Esophagus (tissue), 2 donors: ENCODE data around the gene SP100. TPM values are rescaled to one million over a fixed set of nuclear protein-coding genes. Genes with fewer than 3 reads are reported as not detected.
"Not testable (repeated sequence)": the region's sequence is repeated elsewhere in the genome, so short reads cannot be mapped to it uniquely, and the experiment has no call there.

Experiments
- H3K27ac ChIP-seq, 2 donors: one replicate each; pipeline ENCODE4 v1.5.1; 2013; ENCODE audit warnings: low read depth in 2 of 2, mild to moderate bottlenecking in 2 of 2, inconsistent platforms in 1 of 2, low read length in 1 of 2, moderate library complexity in 1 of 2
- H3K27me3 ChIP-seq, 2 donors: one replicate each; pipeline ENCODE4 v1.6.1; 2013; ENCODE audit warnings: low read length in 2 of 2, control low read depth in 1 of 2, mild to moderate bottlenecking in 1 of 2; ENCODE audit not compliant: insufficient read depth in 2 of 2, control insufficient read depth in 1 of 2
- H3K36me3 ChIP-seq, 2 donors: one replicate each; pipeline ENCODE4 v1.6.1; 2013; ENCODE audit warnings: low read length in 1 of 2; ENCODE audit not compliant: control insufficient read depth in 2 of 2, insufficient read depth in 2 of 2
- H3K4me1 ChIP-seq, 2 donors: one replicate each; pipeline ENCODE4 v1.6.1; 2013; ENCODE audit warnings: low read length in 1 of 2; ENCODE audit not compliant: control insufficient read depth in 2 of 2, insufficient read depth in 2 of 2
- H3K4me3 ChIP-seq, 2 donors: one replicate each; pipeline ENCODE4 v1.5.1; 2013; ENCODE audit warnings: low read length in 2 of 2, mild to moderate bottlenecking in 2 of 2, low read depth in 1 of 2, moderate library complexity in 1 of 2
- H3K9me3 ChIP-seq, 2 donors: one replicate each; pipeline ENCODE4 v1.6.1; 2013; ENCODE audit warnings: mild to moderate bottlenecking in 2 of 2, low read depth in 1 of 2, low read length in 1 of 2, moderate library complexity in 1 of 2; ENCODE audit not compliant: control insufficient read depth in 2 of 2, insufficient read depth in 1 of 2
- WGBS, 2 donors: extraction: QIAGEN DNeasy Blood & Tissue Kit; methylation state at CpG; one replicate each; pipeline ENCODE4 v1.1.7; 2013; 5-methylcytosine and 5-hydroxymethylcytosine counted together
- polyA plus RNA-seq, 2 donors: library from polyadenylated mRNA; stranded (reverse); fragments of 200-250 nt; gene quantifications; one replicate each; pipeline ENCODE4 v1.2.3, GENCODE V29; 2013
- donor health status: healthy with polysubstance abuse.
- donor health status: Bipolar disorder and iron deficiency.

SP100 gene
- polyA plus RNA-seq: 10 to 100 TPM; 18.3 to 19.2 TPM

DNA sequence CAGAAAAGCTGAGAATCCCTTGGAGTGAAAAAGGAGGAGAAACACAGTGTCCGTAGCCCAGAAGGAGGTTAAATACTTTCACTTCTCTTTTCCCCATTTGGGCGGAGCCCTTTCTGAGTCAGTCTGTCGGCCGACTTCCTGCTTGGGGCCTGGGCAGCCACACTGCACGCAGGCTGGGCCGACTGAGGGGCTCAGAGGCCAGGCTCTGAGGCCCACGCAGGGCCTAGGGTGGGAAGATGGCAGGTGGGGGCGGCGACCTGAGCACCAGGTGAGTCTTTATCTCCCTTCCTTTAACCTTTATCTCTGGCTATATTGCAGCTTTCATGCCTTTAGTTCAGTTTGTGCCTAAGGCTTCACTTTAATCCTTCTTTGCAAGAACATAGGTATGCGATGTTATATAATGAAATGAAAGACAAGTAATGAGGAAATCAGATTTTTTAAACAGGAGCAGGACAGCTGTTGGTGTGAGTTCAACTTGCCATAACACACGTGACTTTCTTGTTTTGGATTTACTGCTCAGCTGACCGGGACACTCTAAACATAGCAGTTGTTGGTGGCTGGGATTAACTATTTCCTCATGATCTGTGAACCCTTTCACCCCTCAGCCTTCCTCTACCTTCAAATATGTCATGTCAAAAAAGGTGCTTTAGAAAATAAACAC, at the start of gene SP100:
Gene SP100, plus strand, starts transcription at position 141 of the 661 bp plus-strand sequence. Its CDS starts 96 bp downstream, at position 237.
- Histone ChIP-seq H3K36me3 (no peaks in the 10 kb centered on the region), H3K27me3 (no peaks in the 10 kb centered on the region), H3K4me3 (peak within 1 kb of the TSS; percentile 55 to 57), H3K27ac (peak within 1 kb of the TSS; percentile 94 to 98), H3K9me3 (no peaks in the 10 kb centered on the region), H3K4me1 (peaks cover 0 to 6% of the 10 kb centered on the region in 2 donors)
- WGBS, 2 donors: 1% methylated on average over 12 of the region's 12 CpGs

DNA sequence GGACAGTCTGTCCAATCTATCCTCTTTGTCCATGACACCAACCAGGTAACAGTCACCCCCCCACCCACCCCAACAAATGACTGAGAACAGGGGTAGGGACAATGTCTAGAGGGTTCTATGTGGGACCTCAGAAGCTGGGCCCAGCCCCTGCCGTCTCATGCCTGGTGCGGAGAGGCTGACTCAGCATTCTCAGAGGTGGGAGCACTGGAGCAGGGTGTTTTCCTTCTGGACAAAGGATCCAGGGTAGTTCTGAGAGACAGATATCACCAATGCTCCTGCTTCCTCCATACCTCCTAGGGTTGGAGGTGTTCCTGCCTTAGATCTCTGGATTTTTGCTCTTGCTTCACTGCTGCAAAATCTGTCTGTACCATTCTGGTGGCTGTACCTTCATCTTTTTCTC, 33.9 kb upstream of the SP100 start:
- no peak overlapping the region for H3K4me3 ChIP-seq
- no peaks in the 10 kb centered on the region for H3K27me3 ChIP-seq
- H3K36me3 ChIP-seq: peaks cover 3 to 5% of the 10 kb centered on the region in 2 donors
- WGBS, 2 donors: 96 to 100% methylated on average over 2 of the region's 2 CpGs
- H3K4me1 ChIP-seq: no peaks in the 10 kb centered on the region
- H3K9me3 ChIP-seq: no peaks in the 10 kb centered on the region
- no peak overlapping the region for H3K27ac ChIP-seq

DNA sequence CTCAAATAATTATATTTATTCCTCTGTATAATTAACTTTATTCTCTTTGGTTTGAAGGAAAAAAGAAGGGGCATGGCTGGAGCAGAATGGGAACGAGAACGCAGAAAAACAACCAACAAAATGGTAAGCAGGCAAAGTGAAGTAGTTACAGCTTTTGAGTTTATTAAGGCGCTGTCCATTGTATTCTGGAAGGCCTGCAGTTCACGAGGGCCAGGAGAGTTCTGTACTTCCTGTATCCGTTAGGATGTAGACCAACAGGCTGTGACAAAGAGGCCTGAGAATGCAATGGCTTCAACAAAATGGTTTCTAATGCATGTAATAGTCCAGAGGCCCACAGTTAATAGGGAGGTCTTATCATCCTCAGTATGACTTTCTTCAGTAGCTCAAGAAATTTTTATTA, 32.5 kb upstream of the SP100 start:
- no peak overlapping the region for H3K27ac ChIP-seq
- peaks cover 3 to 5% of the 10 kb centered on the region in 2 donors for H3K36me3 ChIP-seq
- H3K27me3 ChIP-seq: no peaks in the 10 kb centered on the region
- no peak overlapping the region for H3K4me3 ChIP-seq
- no peaks in the 10 kb centered on the region for H3K9me3 ChIP-seq
- no peaks in the 10 kb centered on the region for H3K4me1 ChIP-seq
- 82 to 88% methylated on average over 5 of the region's 5 CpGs for WGBS, 2 donors

DNA sequence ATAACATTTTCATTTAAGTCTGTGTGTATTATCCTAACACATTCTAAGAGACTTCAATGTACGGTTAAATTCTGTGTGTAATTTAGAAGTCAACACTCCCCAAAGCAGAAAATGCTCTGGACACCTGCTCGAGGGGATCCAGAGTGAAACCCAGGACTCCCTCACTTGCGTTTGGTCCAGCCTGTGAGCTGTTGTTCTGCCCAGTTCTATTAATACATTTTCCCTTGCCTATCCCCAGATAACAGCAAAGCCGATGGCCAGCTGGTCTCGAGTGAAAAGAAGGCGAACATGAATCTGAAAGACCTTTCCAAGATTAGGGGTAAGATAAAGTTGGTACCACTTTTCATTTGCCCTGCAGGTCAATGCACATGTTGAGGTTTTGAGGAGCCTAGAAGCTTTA, 31.0 kb upstream of the SP100 start:
- peaks cover 3 to 14% of the 10 kb centered on the region in 2 donors for H3K36me3 ChIP-seq

DNA sequence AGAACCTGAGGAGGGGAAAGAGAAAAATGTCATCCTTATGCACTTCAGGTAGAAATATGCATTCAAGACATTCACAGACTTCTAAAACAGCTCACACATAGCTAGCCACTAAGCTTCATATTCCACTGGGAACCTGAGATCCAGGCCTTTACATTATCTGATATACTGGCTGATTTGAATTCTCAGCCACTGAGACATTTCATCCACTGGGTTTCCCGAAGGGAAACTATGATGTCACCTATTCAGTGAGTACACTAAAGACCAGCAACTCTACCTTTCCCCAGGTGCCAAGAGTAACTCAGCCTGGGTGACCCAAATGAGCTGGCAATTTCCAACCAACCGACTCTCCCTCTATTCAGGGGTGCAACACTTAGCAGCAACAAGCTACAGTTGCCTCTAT, 21.7 kb upstream of the SP100 start:
- H3K27me3 ChIP-seq: no peaks in the 10 kb centered on the region
- H3K4me1 ChIP-seq: no peaks in the 10 kb centered on the region
- WGBS, 2 donors: 88 to 94% methylated on average over 2 of the region's 2 CpGs
- H3K9me3 ChIP-seq: peaks cover 0 to 5% of the 10 kb centered on the region in 2 donors
- H3K27ac ChIP-seq: no peak overlapping the region
- peaks cover 0 to 16% of the 10 kb centered on the region in 2 donors for H3K36me3 ChIP-seq
- no peak overlapping the region for H3K4me3 ChIP-seq

More for the DNA sequence above, 31.0 kb upstream of the SP100 start:
- H3K4me3 ChIP-seq: no peak overlapping the region
- WGBS, 2 donors: 91% methylated on average over 6 of the region's 6 CpGs
- no peaks in the 10 kb centered on the region for H3K27me3 ChIP-seq
- H3K9me3 ChIP-seq: no peaks in the 10 kb centered on the region
- no peak overlapping the region for H3K27ac ChIP-seq
- no peaks in the 10 kb centered on the region for H3K4me1 ChIP-seq

DNA sequence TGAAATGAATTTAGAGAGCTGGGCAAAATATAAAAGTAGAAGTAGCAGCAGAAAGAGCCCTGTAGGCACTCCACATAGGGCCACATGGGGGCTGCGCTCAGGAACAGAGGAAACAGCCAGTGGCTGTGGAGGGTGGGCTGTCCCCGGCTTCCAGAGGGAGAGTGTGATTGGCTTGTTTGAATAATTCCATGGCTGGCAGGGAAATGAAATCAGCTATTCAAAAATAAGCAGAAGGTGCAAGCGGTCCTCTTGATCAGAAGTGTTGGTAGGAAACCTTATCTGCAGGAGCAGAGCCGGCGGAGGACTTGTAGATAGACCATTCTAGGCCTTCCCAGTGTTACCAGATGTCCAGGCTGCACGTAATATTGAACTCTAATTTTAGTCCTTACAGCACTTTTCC, 17.3 kb upstream of the SP100 start:
- H3K9me3 ChIP-seq, H3K4me1 ChIP-seq, H3K27me3 ChIP-seq, H3K4me3 ChIP-seq, H3K27ac ChIP-seq, H3K36me3 ChIP-seq: not testable (repeated sequence)
- WGBS, 2 donors: 93 to 95% methylated on average over 6 of the region's 6 CpGs

DNA sequence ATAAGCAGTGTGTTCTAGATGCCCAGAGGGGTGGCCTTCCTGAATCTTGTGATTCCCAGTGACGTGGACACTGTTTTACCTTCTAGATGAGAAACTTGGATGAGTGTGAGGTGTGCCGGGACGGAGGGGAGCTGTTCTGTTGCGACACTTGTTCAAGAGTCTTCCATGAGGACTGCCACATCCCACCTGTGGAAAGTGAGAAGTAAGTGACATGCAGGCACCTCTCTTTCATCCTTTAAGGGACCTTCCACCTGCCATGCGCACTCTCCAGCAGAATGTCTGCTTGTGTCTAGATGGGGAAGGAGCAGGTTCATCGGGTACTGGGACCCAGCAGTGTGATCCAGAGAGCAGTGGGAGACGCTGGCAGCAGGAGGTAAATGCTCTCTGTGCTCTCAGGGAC, 16.0 kb upstream of the SP100 start:
- peaks cover 0 to 2% of the 10 kb centered on the region in 2 donors for H3K36me3 ChIP-seq
- H3K4me3 ChIP-seq: no peak overlapping the region
- peaks cover 0 to 5% of the 10 kb centered on the region in 2 donors for H3K9me3 ChIP-seq
- H3K27me3 ChIP-seq: no peaks in the 10 kb centered on the region
- H3K4me1 ChIP-seq: no peaks in the 10 kb centered on the region
- 96% methylated on average over 7 of the region's 7 CpGs for WGBS, 2 donors
- no peak overlapping the region for H3K27ac ChIP-seq

DNA sequence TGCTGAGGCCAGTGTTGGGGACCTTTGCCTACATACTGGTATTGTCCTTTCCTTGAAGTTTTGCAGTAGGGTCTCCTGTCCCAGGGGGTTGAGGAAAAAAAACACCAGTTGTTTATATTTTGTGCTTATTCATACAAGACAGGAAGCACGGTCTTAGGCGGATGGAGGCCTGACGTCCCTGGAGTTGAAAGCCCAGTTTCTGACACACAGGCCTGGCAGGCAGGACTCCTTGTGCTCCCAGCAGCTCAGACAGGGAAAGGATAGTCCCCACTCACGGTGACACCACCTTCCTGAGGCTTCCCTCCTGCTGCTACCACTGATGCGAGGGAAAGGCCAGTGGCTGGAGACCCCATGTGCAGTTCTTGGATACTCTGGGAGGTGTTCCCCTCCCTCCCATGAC, 15.5 kb upstream of the SP100 start:
- Histone ChIP-seq H3K27me3 (no peaks in the 10 kb centered on the region), H3K36me3 (peaks cover 0 to 2% of the 10 kb centered on the region in 2 donors)
- 67 to 72% methylated on average over 5 of the region's 5 CpGs for WGBS, 2 donors

DNA sequence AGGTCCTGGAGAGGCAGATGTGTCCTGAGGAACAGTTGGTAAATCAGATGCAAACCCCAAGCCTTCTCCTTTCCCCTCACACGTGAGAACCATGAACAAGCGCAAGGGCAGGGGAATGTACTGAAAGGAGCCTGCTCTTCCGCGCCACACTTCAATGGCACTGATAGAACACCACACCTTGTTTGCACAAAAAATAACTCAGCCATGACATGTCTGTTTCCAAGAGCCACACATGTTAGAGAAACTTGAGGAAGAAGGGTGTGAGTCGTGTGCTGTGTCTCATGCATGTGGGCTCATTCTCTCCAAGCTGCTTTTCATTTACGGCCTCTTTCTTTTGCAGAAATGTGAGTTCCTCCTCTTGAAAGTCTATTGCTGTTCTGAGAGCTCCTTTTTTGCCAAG, 15.0 kb upstream of the SP100 start:
- 77 to 84% methylated on average over 2 of the region's 6 CpGs for WGBS, 2 donors
- H3K27me3 ChIP-seq, H3K9me3 ChIP-seq, H3K36me3 ChIP-seq, H3K27ac ChIP-seq, H3K4me3 ChIP-seq, H3K4me1 ChIP-seq: not testable (repeated sequence)

More for the DNA sequence above, 15.5 kb upstream of the SP100 start:
- H3K4me3 ChIP-seq: no peak overlapping the region
- no peaks in the 10 kb centered on the region for H3K4me1 ChIP-seq
- H3K9me3 ChIP-seq: peaks cover 0 to 5% of the 10 kb centered on the region in 2 donors
- H3K27ac ChIP-seq: no peak overlapping the region

DNA sequence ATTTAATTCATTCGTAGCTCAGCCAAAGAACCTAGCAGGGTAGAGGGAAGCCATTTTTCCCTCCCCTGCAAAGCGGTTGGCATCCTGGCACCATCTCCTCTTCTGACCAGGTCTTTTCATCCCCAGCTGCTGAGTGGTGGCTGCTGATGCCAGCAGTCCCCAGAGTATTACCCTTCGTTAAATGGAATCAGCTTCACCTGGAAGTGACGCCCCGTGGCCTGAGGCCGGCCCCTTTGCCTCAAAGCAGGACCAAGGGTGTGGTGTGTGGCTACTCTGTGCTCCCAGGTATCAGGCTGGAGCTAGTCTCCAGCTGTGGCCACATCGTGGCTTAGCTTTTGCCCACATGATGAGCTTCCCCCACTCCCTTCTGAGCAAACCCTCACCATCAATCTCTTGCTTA, 12.3 kb upstream of the SP100 start:
- Histone ChIP-seq H3K27me3 (no peaks in the 10 kb centered on the region), H3K4me3 (no peak overlapping the region), H3K36me3 (peaks cover 0 to 2% of the 10 kb centered on the region in 2 donors), H3K27ac (no peak overlapping the region), H3K4me1 (peaks cover 0 to 3% of the 10 kb centered on the region in 2 donors), H3K9me3 (no peaks in the 10 kb centered on the region)
- WGBS, 2 donors: 96 to 98% methylated on average over 7 of the region's 7 CpGs
